Measurements from ENCODE around the gene MINDY2. TPM values are rescaled to one million over a fixed set of nuclear protein-coding genes. Genes with fewer than 3 reads are reported as not detected.

The MINDY2 gene
- total and polyA plus RNA-seq, 9 of the 15 experiments (the other 6 are each of a cell fraction or from before 2014, with no cell fraction given) = 2.4 to 15.3 (median 7.2) TPM

- TF ChIP-seq ZNF589 (CRISPR knock-in tag; IDR thresholded peaks at IDR 0.05; ENCODE audit: low read depth) = no peak
- TF ChIP-seq ZBED1 (IDR thresholded peaks at IDR 0.05) = no peak
- no peak for TF ChIP-seq RHOXF2B (CRISPR knock-in tag; conservative IDR thresholded peaks at IDR 0.05)
- no peak for TF ChIP-seq ERF (CRISPR knock-in tag; IDR thresholded peaks at IDR 0.05)
- TF ChIP-seq CTCF (IDR thresholded peaks at IDR 0.05 in 2 of 3, conservative IDR thresholded peaks at IDR 0.05 in 1 of 3; ENCODE audit: insufficient read depth in 2 of 3, low read depth in 1 of 3, low read length in 3 of 3) = no peak
- TF ChIP-seq CREB5 (CRISPR knock-in tag; IDR thresholded peaks at IDR 0.05) = no peak
- TF ChIP-seq ATF7 (IDR thresholded peaks at IDR 0.05) = peak; percentile 50
- no peak for TF ChIP-seq RBM15 (IDR thresholded peaks at IDR 0.05; ENCODE audit: insufficient read depth, low read length)
- TF ChIP-seq KDM2B (CRISPR knock-in tag; IDR thresholded peaks at IDR 0.05) = peak; percentile 14; the same call in 1 of the 2 replicates
- no peak for TF ChIP-seq NFE2 (IDR thresholded peaks at IDR 0.05; ENCODE audit: low read depth)
- no peak for TF ChIP-seq MYBL2 (IDR thresholded peaks at IDR 0.05; ENCODE audit: low read depth)
- no peak for TF ChIP-seq MYBL2 (CRISPR knock-in tag; IDR thresholded peaks at IDR 0.05; ENCODE audit: borderline replicate concordance)
- TF ChIP-seq ARID3A (IDR thresholded peaks at IDR 0.05; ENCODE audit: borderline replicate concordance, low read depth, low read length) = no peak
- TF ChIP-seq SRSF1 (IDR thresholded peaks at IDR 0.05; ENCODE audit: low read depth, low read length) = no peak
- TF ChIP-seq ADNP (tag; IDR thresholded peaks at IDR 0.05) = no peak
- TF ChIP-seq EP400 (IDR thresholded peaks at IDR 0.05) = peak; percentile 70
- no peak for TF ChIP-seq NCOA2 (IDR thresholded peaks at IDR 0.05; ENCODE audit: partially characterized antibody in 2 of 2)
- TF ChIP-seq MYNN (IDR thresholded peaks at IDR 0.05) = no peak
- TF ChIP-seq MYNN (CRISPR knock-in tag; IDR thresholded peaks at IDR 0.05) = no peak
- TF ChIP-seq ZBTB43 (CRISPR knock-in tag; IDR thresholded peaks at IDR 0.05) = 0 out of 2 replicates have a peak, but pooled peaks have one; percentile 68
Observed at GRCh38 chr15:58749532-58750337, 21.4 kb upstream of the MINDY2 start, which contains the start of gene ADAM10 (continued).

Data from K562 (cell line).